ENCODE data around the gene PLXNA4.

- TF ChIP-seq POLR2A (IDR thresholded peaks at IDR 0.05) (no peak), CTCF (IDR thresholded peaks at IDR 0.05) (no peak)
These were observed 438.6 kb downstream of the PLXNA4 start for GRCh38 chr7:132137681-132138080.

All from body of pancreas (tissue), 4 donors.